ENCODE results near the gene ZNF277.
"Not testable (repeated sequence)": the region's sequence is repeated elsewhere in the genome, so short reads cannot be mapped to it uniquely, and the experiment has no call there.

ZNF277 gene

GRCh38 chr7:112296432-112296831 lies 89.9 kb downstream of the ZNF277 start:
- H3K9me3 Mint-ChIP-seq = no peaks in the 10 kb centered on the region
- H3K4me3 Mint-ChIP-seq = no peak overlapping the region
- H3K27me3 Mint-ChIP-seq = no peaks in the 10 kb centered on the region
- peaks cover 60% of the 10 kb centered on the region for H3K36me3 Mint-ChIP-seq (ENCODE audit: low read depth)
- no peak overlapping the region for H3K27ac Mint-ChIP-seq
- DNase-seq = no peak
- H3K4me1 Mint-ChIP-seq (ENCODE audit: low read depth) = peaks cover 2% of the 10 kb centered on the region

- no peak overlapping the region for H3K4me3 Mint-ChIP-seq
- peaks cover 52% of the 10 kb centered on the region for H3K36me3 Mint-ChIP-seq (ENCODE audit: low read depth)
- no peak for DNase-seq
- H3K27me3 Mint-ChIP-seq = no peaks in the 10 kb centered on the region
- H3K27ac Mint-ChIP-seq = no peak overlapping the region
- no peaks in the 10 kb centered on the region for H3K9me3 Mint-ChIP-seq
- peaks cover 8% of the 10 kb centered on the region for H3K4me1 Mint-ChIP-seq (ENCODE audit: low read depth)
Observed at GRCh38 chr7:112297681-112298080, 91.2 kb downstream of the ZNF277 start.

- H3K4me3 Mint-ChIP-seq = no peak overlapping the region
- peaks cover 50% of the 10 kb centered on the region for H3K36me3 Mint-ChIP-seq (ENCODE audit: low read depth)
- H3K27me3 Mint-ChIP-seq = no peaks in the 10 kb centered on the region
- peaks cover 10% of the 10 kb centered on the region for H3K4me1 Mint-ChIP-seq (ENCODE audit: low read depth)
- no peaks in the 10 kb centered on the region for H3K9me3 Mint-ChIP-seq
- DNase-seq = no peak
- H3K27ac Mint-ChIP-seq = no peak overlapping the region
Observed at GRCh38 chr7:112298543-112299100, 92.1 kb downstream of the ZNF277 start.

GRCh38 chr7:112300072-112300471 lies 93.6 kb downstream of the ZNF277 start:
- DNase-seq = no peak
- Mint-ChIP-seq H3K4me1 (ENCODE audit: low read depth) (peaks cover 8% of the 10 kb centered on the region), H3K27me3 (no peaks in the 10 kb centered on the region), H3K4me3 (no peak overlapping the region), H3K9me3 (no peaks in the 10 kb centered on the region), H3K36me3 (ENCODE audit: low read depth) (peaks cover 49% of the 10 kb centered on the region), H3K27ac (no peak overlapping the region)

- Mint-ChIP-seq H3K4me1 (ENCODE audit: low read depth) (peaks cover 8% of the 10 kb centered on the region), H3K36me3 (ENCODE audit: low read depth) (peaks cover 55% of the 10 kb centered on the region), H3K27ac (no peak overlapping the region), H3K27me3 (no peaks in the 10 kb centered on the region), H3K4me3 (no peak overlapping the region), H3K9me3 (no peaks in the 10 kb centered on the region)
- no peak for DNase-seq
Observed at GRCh38 chr7:112300831-112301407, 94.4 kb downstream of the ZNF277 start.

GRCh38 chr7:112302566-112302965 lies 96.1 kb downstream of the ZNF277 start:
- H3K4me3 Mint-ChIP-seq = no peak overlapping the region
- no peak overlapping the region for H3K27ac Mint-ChIP-seq
- H3K9me3 Mint-ChIP-seq = no peaks in the 10 kb centered on the region
- H3K4me1 Mint-ChIP-seq (ENCODE audit: low read depth) = peaks cover 8% of the 10 kb centered on the region
- peaks cover 53% of the 10 kb centered on the region for H3K36me3 Mint-ChIP-seq (ENCODE audit: low read depth)
- no peaks in the 10 kb centered on the region for H3K27me3 Mint-ChIP-seq
- no peak for DNase-seq

- peaks cover 17% of the 10 kb centered on the region for H3K9me3 Mint-ChIP-seq
- no peak overlapping the region for H3K4me3 Mint-ChIP-seq
- H3K27ac Mint-ChIP-seq = no peak overlapping the region
Observed at GRCh38 chr7:112306903-112307302, 100.4 kb downstream of the ZNF277 start.

GRCh38 chr7:112307506-112307905 lies 101.0 kb downstream of the ZNF277 start:
- Mint-ChIP-seq H3K27ac (no peak overlapping the region), H3K27me3 (no peaks in the 10 kb centered on the region), H3K4me1 (ENCODE audit: low read depth) (peaks cover 3% of the 10 kb centered on the region), H3K9me3 (peaks cover 17% of the 10 kb centered on the region), H3K4me3 (no peak overlapping the region), H3K36me3 (ENCODE audit: low read depth) (peaks cover 64% of the 10 kb centered on the region)
- no peak for DNase-seq

More at GRCh38 chr7:112306903-112307302, 100.4 kb downstream of the ZNF277 start:
- DNase-seq = no peak
- H3K4me1 Mint-ChIP-seq (ENCODE audit: low read depth) = peaks cover 5% of the 10 kb centered on the region
- peaks cover 59% of the 10 kb centered on the region for H3K36me3 Mint-ChIP-seq (ENCODE audit: low read depth)
- no peaks in the 10 kb centered on the region for H3K27me3 Mint-ChIP-seq

- H3K4me3 Mint-ChIP-seq = no peak overlapping the region
- H3K27me3 Mint-ChIP-seq = no peaks in the 10 kb centered on the region
- DNase-seq = no peak
- H3K4me1 Mint-ChIP-seq (ENCODE audit: low read depth) = no peaks in the 10 kb centered on the region
- H3K9me3 Mint-ChIP-seq = peaks cover 17% of the 10 kb centered on the region
- H3K36me3 Mint-ChIP-seq (ENCODE audit: low read depth) = peaks cover 63% of the 10 kb centered on the region
- no peak overlapping the region for H3K27ac Mint-ChIP-seq
Observed at GRCh38 chr7:112308974-112309373, 102.5 kb downstream of the ZNF277 start.

- peaks cover 83% of the 10 kb centered on the region for H3K36me3 Mint-ChIP-seq (ENCODE audit: low read depth)
- not testable (repeated sequence) for H3K4me1 Mint-ChIP-seq (ENCODE audit: low read depth); H3K4me3 Mint-ChIP-seq; DNase-seq; H3K27me3 Mint-ChIP-seq; H3K27ac Mint-ChIP-seq
- H3K9me3 Mint-ChIP-seq = peaks cover 11% of the 10 kb centered on the region
Observed at GRCh38 chr7:112316803-112317202, 110.3 kb downstream of the ZNF277 start.

GRCh38 chr7:112322070-112322469 lies 115.6 kb downstream of the ZNF277 start:
- Mint-ChIP-seq H3K9me3 (peaks cover 13% of the 10 kb centered on the region), H3K27ac (no peak overlapping the region), H3K27me3 (no peaks in the 10 kb centered on the region), H3K4me1 (ENCODE audit: low read depth) (no peaks in the 10 kb centered on the region), H3K4me3 (no peak overlapping the region), H3K36me3 (ENCODE audit: low read depth) (peaks cover 83% of the 10 kb centered on the region)
- no peak for DNase-seq

- Mint-ChIP-seq H3K27ac (no peak overlapping the region), H3K27me3 (no peaks in the 10 kb centered on the region), H3K9me3 (no peaks in the 10 kb centered on the region), H3K4me3 (no peak overlapping the region), H3K36me3 (ENCODE audit: low read depth) (peaks cover 67% of the 10 kb centered on the region), H3K4me1 (ENCODE audit: low read depth) (no peaks in the 10 kb centered on the region)
- DNase-seq = no peak
Observed at GRCh38 chr7:112327566-112327965, 121.1 kb downstream of the ZNF277 start.

- Mint-ChIP-seq H3K9me3 (no peaks in the 10 kb centered on the region), H3K36me3 (ENCODE audit: low read depth) (peaks cover 71% of the 10 kb centered on the region), H3K27me3 (no peaks in the 10 kb centered on the region)
Observed at GRCh38 chr7:112331492-112331891, 125.0 kb downstream of the ZNF277 start.

GRCh38 chr7:112334366-112334765 lies 127.9 kb downstream of the ZNF277 start:
- H3K4me1 Mint-ChIP-seq (ENCODE audit: low read depth) = no peaks in the 10 kb centered on the region
- no peaks in the 10 kb centered on the region for H3K9me3 Mint-ChIP-seq
- peaks cover 83% of the 10 kb centered on the region for H3K36me3 Mint-ChIP-seq (ENCODE audit: low read depth)
- H3K27ac Mint-ChIP-seq = no peak overlapping the region
- no peak for DNase-seq
- no peaks in the 10 kb centered on the region for H3K27me3 Mint-ChIP-seq
- H3K4me3 Mint-ChIP-seq = no peak overlapping the region

More at GRCh38 chr7:112331492-112331891, 125.0 kb downstream of the ZNF277 start:
- Mint-ChIP-seq H3K27ac (no peak overlapping the region), H3K4me3 (no peak overlapping the region), H3K4me1 (ENCODE audit: low read depth) (no peaks in the 10 kb centered on the region)
- no peak for DNase-seq

GRCh38 chr7:112336261-112336660 lies 129.8 kb downstream of the ZNF277 start:
- peaks cover 85% of the 10 kb centered on the region for H3K36me3 Mint-ChIP-seq (ENCODE audit: low read depth)
- no peaks in the 10 kb centered on the region for H3K9me3 Mint-ChIP-seq
- no peaks in the 10 kb centered on the region for H3K4me1 Mint-ChIP-seq (ENCODE audit: low read depth)
- H3K27ac Mint-ChIP-seq = no peak overlapping the region
- DNase-seq = no peak
- H3K4me3 Mint-ChIP-seq = no peak overlapping the region
- no peaks in the 10 kb centered on the region for H3K27me3 Mint-ChIP-seq
